ENCODE results near the gene LMAN1L.

DNA sequence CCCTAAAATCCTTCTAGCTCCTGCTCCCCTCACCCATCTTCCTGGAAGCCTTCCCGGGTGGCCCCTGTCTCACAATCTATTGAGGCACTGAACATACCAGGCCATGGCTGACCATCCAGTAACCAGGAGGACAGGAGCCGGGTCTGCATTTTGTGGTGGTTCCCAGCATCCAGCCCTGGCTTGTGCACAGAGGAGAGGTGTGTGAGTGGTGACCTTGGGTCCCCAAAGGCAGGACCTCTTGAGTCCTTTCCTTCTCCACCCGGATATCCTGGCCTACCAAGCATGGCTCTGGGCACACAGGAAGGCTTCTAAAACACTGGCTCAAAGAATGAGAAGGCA is 22.9 kb upstream of the LMAN1L start:
- TF ChIP-seq, protein P1, sequence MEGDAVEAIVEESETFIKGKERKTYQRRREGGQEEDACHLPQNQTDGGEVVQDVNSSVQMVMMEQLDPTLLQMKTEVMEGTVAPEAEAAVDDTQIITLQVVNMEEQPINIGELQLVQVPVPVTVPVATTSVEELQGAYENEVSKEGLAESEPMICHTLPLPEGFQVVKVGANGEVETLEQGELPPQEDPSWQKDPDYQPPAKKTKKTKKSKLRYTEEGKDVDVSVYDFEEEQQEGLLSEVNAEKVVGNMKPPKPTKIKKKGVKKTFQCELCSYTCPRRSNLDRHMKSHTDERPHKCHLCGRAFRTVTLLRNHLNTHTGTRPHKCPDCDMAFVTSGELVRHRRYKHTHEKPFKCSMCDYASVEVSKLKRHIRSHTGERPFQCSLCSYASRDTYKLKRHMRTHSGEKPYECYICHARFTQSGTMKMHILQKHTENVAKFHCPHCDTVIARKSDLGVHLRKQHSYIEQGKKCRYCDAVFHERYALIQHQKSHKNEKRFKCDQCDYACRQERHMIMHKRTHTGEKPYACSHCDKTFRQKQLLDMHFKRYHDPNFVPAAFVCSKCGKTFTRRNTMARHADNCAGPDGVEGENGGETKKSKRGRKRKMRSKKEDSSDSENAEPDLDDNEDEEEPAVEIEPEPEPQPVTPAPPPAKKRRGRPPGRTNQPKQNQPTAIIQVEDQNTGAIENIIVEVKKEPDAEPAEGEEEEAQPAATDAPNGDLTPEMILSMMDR (IDR thresholded peaks at IDR 0.05) = no peak
- no peak for TF ChIP-seq POLR2A (IDR thresholded peaks at IDR 0.05)

Measured in tibial nerve (tissue), 3 donors.